Measurements from ENCODE around the gene NAMPT.

Gene NAMPT

GRCh38 chr7:106281585-106282318, 3.0 kb downstream of the NAMPT start:
- H3K4me1 Mint-ChIP-seq, result peaks cover 8% of the 10 kb centered on the region
- H3K9me3 Mint-ChIP-seq, result no peaks in the 10 kb centered on the region
- H3K27ac Mint-ChIP-seq, result no peak overlapping the region
- no peak for TF ChIP-seq CTCF (IDR thresholded peaks at IDR 0.05; ENCODE audit: unreplicated experiment in 3 of 3)
- peaks cover 6% of the 10 kb centered on the region for H3K36me3 Mint-ChIP-seq (ENCODE audit: low read depth)
- no peaks in the 10 kb centered on the region for H3K27me3 Mint-ChIP-seq (ENCODE audit: low read depth)
- H3K4me3 Mint-ChIP-seq, result no peak overlapping the region

- no peaks in the 10 kb centered on the region for H3K27me3 Mint-ChIP-seq (ENCODE audit: low read depth)
- peaks cover 8% of the 10 kb centered on the region for H3K4me1 Mint-ChIP-seq
- peaks cover 6% of the 10 kb centered on the region for H3K36me3 Mint-ChIP-seq (ENCODE audit: low read depth)
- H3K9me3 Mint-ChIP-seq, result no peaks in the 10 kb centered on the region
- TF ChIP-seq CTCF (IDR thresholded peaks at IDR 0.05; ENCODE audit: unreplicated experiment in 3 of 3), result no peak
- H3K27ac Mint-ChIP-seq, result no peak overlapping the region
- peak overlapping the region in 1 of 3 experiments; percentile 47 for H3K4me3 Mint-ChIP-seq
These were observed 3.7 kb downstream of the NAMPT start for GRCh38 chr7:106281127-106281526.

DNA sequence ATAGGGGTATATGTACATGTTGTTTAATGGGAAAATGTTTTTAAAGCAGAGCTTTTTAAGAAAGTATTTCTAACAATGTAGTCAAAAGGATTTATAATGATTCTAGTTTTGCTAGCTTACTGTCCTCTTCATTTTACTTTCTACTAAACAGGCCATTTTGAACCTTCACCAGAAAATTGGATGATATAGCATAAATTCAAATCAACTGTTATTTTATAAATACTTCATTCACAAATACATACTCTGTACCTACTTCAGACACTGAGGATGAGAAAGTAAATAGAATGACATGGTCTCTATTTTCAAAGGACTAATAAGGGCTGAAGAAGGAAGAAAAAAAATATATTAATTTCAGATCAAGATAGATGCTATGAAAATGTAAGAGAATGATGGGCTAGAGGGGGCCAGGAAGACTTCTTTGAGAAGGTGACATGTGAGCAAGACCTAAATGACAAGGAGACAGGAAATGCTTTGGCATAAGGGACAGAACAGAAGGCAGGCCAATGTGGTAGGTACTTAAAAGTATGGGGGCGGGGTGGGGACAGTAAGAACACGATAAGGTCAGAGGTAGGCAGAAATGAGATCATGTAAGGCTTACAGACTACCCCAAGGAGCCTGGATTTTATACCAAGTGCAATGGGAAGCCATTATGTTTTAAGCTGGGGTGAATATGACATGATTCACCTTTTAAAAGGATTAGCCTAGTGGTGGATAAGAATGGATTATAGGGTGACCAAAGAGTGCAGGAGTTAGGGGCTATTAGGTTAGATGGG, 5.2 kb downstream of the NAMPT start:
- Mint-ChIP-seq H3K4me3 (no peak overlapping the region), H3K9me3 (no peaks in the 10 kb centered on the region), H3K27me3 (ENCODE audit: low read depth) (no peaks in the 10 kb centered on the region), H3K36me3 (ENCODE audit: low read depth) (peaks cover 13% of the 10 kb centered on the region), H3K27ac (no peak overlapping the region), H3K4me1 (peaks cover 8% of the 10 kb centered on the region)
- TF ChIP-seq CTCF (IDR thresholded peaks at IDR 0.05; ENCODE audit: unreplicated experiment in 3 of 3), result no peak

DNA sequence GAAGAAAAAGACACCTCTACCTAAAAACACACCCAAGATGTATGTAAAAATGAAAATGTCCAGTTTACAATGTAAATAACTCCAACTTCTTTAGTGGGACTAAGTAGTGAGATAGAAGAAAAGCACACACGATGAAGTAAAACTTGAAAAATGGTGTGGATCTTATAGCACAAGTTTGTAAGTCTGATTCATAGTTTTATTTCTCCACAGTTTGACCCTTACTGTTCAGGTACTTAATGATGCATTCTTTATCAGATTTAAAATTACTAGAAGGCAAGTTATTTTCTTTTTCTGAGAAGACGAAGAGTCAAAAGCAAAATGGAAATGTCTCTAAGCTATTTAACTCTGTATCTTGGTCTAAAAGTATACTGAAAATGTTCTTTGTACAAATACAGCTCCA, 6.1 kb downstream of the NAMPT start:
- Mint-ChIP-seq H3K4me1 (peaks cover 4% of the 10 kb centered on the region), H3K27me3 (ENCODE audit: low read depth) (no peaks in the 10 kb centered on the region), H3K27ac (peak overlapping the region in 1 of 3 experiments; percentile 11), H3K36me3 (ENCODE audit: low read depth) (peaks cover 18% of the 10 kb centered on the region), H3K4me3 (no peak overlapping the region), H3K9me3 (no peaks in the 10 kb centered on the region)
- TF ChIP-seq CTCF (IDR thresholded peaks at IDR 0.05; ENCODE audit: unreplicated experiment in 3 of 3), result no peak

- H3K27ac Mint-ChIP-seq, result no peak overlapping the region
These were observed 6.8 kb downstream of the NAMPT start for GRCh38 chr7:106277976-106278375.

More at GRCh38 chr7:106277976-106278375, 6.8 kb downstream of the NAMPT start:
- no peaks in the 10 kb centered on the region for H3K9me3 Mint-ChIP-seq
- no peak for TF ChIP-seq CTCF (IDR thresholded peaks at IDR 0.05; ENCODE audit: unreplicated experiment in 3 of 3)
- H3K27me3 Mint-ChIP-seq (ENCODE audit: low read depth), result no peaks in the 10 kb centered on the region
- H3K4me3 Mint-ChIP-seq, result no peak overlapping the region
- peaks cover 23% of the 10 kb centered on the region for H3K36me3 Mint-ChIP-seq (ENCODE audit: low read depth)
- no peaks in the 10 kb centered on the region for H3K4me1 Mint-ChIP-seq

All from nephron (organoid).